Measurements from ENCODE around the gene PAM.
A peak's percentile ranks its signal among the peaks of the same experiment; 100 is the strongest.

GRCh38 chr5:102865510-102866236 lies 110.6 kb downstream of the PAM start:
- TF ChIP-seq CTCF (IDR thresholded peaks at IDR 0.05), result peak; percentile 7; the same call in 1 of the 2 replicates
- no peak for TF ChIP-seq ZFX (IDR thresholded peaks at IDR 0.05; ENCODE audit: borderline replicate concordance)

All from 22Rv1 (cell line).